HEK293 (cell line): Measurements from ENCODE around the gene IRF7.

Experiments
- BCL11A ChIP-seq: fragments of 450-650 bp; formaldehyde crosslinking; IDR thresholded peaks from 2 replicates; pipeline ENCODE4 v1.5.1; 2016; ENCODE audit warnings: low read depth, missing biosample characterization, missing genetic modification characterization
- CTCF ChIP-seq: fragments of 450-650 bp; formaldehyde crosslinking; IDR thresholded peaks from 2 replicates; pipeline ENCODE4 v1.5.1; 2016; ENCODE audit warnings: missing biosample characterization, missing genetic modification characterization
- INSM2 ChIP-seq: fragments of 450-650 bp; formaldehyde crosslinking; IDR thresholded peaks from 2 replicates; pipeline ENCODE4 v1.5.1; 2016; ENCODE audit warnings: missing biosample characterization, missing genetic modification characterization
- PATZ1 ChIP-seq: fragments of 450-650 bp; formaldehyde crosslinking; IDR thresholded peaks from 2 replicates; pipeline ENCODE4 v1.5.1; 2016; ENCODE audit warnings: missing biosample characterization, missing genetic modification characterization
- PBX3 ChIP-seq: sonication (generic); formaldehyde crosslinking; IDR thresholded peaks from 2 replicates; pipeline ENCODE4 v1.8.1; 2022; ENCODE audit warnings: mild to moderate bottlenecking, moderate library complexity, missing genetic modification reagents
- REST ChIP-seq: fragments of 450-650 bp; formaldehyde crosslinking; IDR thresholded peaks from 2 replicates; pipeline ENCODE4 v1.5.1; 2016; ENCODE audit warnings: missing biosample characterization, missing genetic modification characterization
- YY1 ChIP-seq: fragments of 450-650 bp; formaldehyde crosslinking; IDR thresholded peaks from 2 replicates; pipeline ENCODE4 v1.5.1; 2018; ENCODE audit warnings: missing biosample characterization, missing genetic modification characterization
- YY2 ChIP-seq: fragments of 450-650 bp; formaldehyde crosslinking; IDR thresholded peaks from 2 replicates; pipeline ENCODE4 v1.5.1; 2016; ENCODE audit warnings: missing biosample characterization, missing genetic modification characterization
- ZFHX2 ChIP-seq: fragments of 450-650 bp; formaldehyde crosslinking; conservative IDR thresholded peaks from 2 replicates; pipeline ENCODE4 v1.5.1; 2016; ENCODE audit warnings: missing biosample characterization, missing genetic modification characterization
- ZNF274 ChIP-seq, 2 experiments: fragments of 200-500 bp in 1 of 2; fragments of 450-650 bp in 1 of 2; sonication (Bioruptor generic) in 1 of 2; formaldehyde crosslinking in 1 of 2; IDR thresholded peaks; 2 replicates each; pipeline versions ENCODE4 v1.5.1 to v1.6.1; 2014 to 2016; ENCODE audit warnings: borderline replicate concordance in 1 of 2, inconsistent platforms in 1 of 2, low read length in 1 of 2, missing biosample characterization in 1 of 2, missing genetic modification characterization in 1 of 2
- ZNF311 ChIP-seq: fragments of 450-650 bp; formaldehyde crosslinking; IDR thresholded peaks from 2 replicates; pipeline ENCODE4 v1.5.1; 2017; ENCODE audit warnings: missing biosample characterization, missing genetic modification characterization, borderline replicate concordance
- ZNF626 ChIP-seq: fragments of 450-650 bp; sonication (Bioruptor Pico); formaldehyde crosslinking; IDR thresholded peaks from 2 replicates; pipeline ENCODE4 v1.5.1; 2018; ENCODE audit warnings: missing biosample characterization, missing genetic modification characterization, inconsistent platforms
- ZNF785 ChIP-seq: fragments of 450-650 bp; formaldehyde crosslinking; IDR thresholded peaks from 2 replicates; pipeline ENCODE4 v1.5.1; 2016; ENCODE audit warnings: missing biosample characterization, missing genetic modification characterization
- ZNF837 ChIP-seq: fragments of 450-650 bp; formaldehyde crosslinking; IDR thresholded peaks from 2 replicates; pipeline ENCODE4 v1.5.1; 2016; ENCODE audit warnings: missing biosample characterization, missing genetic modification characterization

- no peak for TF ChIP-seq PBX3
- no peak for TF ChIP-seq PATZ1 (tag by site-specific recombination)
- TF ChIP-seq YY1 (tag by site-specific recombination), result no peak
- no peak for TF ChIP-seq ZNF311 (tag by site-specific recombination)
- TF ChIP-seq CTCF (tag by site-specific recombination), result no peak
- no peak for TF ChIP-seq ZNF837 (tag by site-specific recombination)
- no peak for TF ChIP-seq INSM2
- no peak for TF ChIP-seq ZNF626
- TF ChIP-seq ZNF274 (IDR thresholded peaks at IDR 0.05; ENCODE audit: low read length), result no peak
- TF ChIP-seq ZNF274 (tag by site-specific recombination; IDR thresholded peaks at IDR 0.05; ENCODE audit: borderline replicate concordance), result no peak
- TF ChIP-seq YY2, result no peak
- TF ChIP-seq BCL11A (tag by site-specific recombination), result no peak
- no peak for TF ChIP-seq ZNF785 (tag by site-specific recombination)
- no peak for TF ChIP-seq REST
- TF ChIP-seq ZFHX2, result no peak
Measured at GRCh38 chr11:659532-660085, 43.9 kb upstream of the IRF7 start.
